Progenitor cell of endocrine pancreas (in vitro differentiated cells): ENCODE results near the gene TMEM81. TPM values are rescaled to one million over a fixed set of nuclear protein-coding genes. Genes with fewer than 3 reads are reported as not detected.

Experiments
- DNase-seq: peaks from one replicate; pipeline ENCODE4 v3.0.0; 2021; ENCODE audit warnings: low spot score; ENCODE audit not compliant: unreplicated experiment
- H3K27ac Mint-ChIP-seq: 2 replicates; pipeline ENCODE4 v1.8.0; 2021; ENCODE audit warnings: mild to moderate bottlenecking, moderate library complexity, mixed read lengths
- H3K27me3 Mint-ChIP-seq: 2 replicates; pipeline ENCODE4 v1.8.0; 2021; ENCODE audit warnings: mixed read lengths
- H3K36me3 Mint-ChIP-seq: 2 replicates; pipeline ENCODE4 v1.8.0; 2022; ENCODE audit warnings: mixed read lengths; ENCODE audit not compliant: insufficient read depth
- H3K4me1 Mint-ChIP-seq: 2 replicates; pipeline ENCODE4 v1.8.0; 2021; ENCODE audit warnings: low read depth, mixed read lengths
- H3K4me3 Mint-ChIP-seq: 2 replicates; pipeline ENCODE4 v1.8.0; 2021; ENCODE audit warnings: low read depth, mild to moderate bottlenecking, moderate library complexity, mixed read lengths
- H3K9me3 Mint-ChIP-seq: 2 replicates; pipeline ENCODE4 v1.8.0; 2021; ENCODE audit warnings: low read depth, mixed read lengths
- total RNA-seq: library from RNA; stranded (reverse); gene quantifications from 2 replicates; pipeline ENCODE4 v1.2.1, GENCODE V29; 2021
- TF ChIP-seq, protein P1 (sequence below): fragments of 200-600 bp; sonication (generic); IDR thresholded peaks from one replicate; pipeline ENCODE4 v1.5.0; 2021; ENCODE audit warnings: antibody characterized with exemption, mild to moderate bottlenecking; ENCODE audit not compliant: unreplicated experiment

The TMEM81 gene
- total RNA-seq, 1 donor from 2014 or later: 5.1 TPM

DNA sequence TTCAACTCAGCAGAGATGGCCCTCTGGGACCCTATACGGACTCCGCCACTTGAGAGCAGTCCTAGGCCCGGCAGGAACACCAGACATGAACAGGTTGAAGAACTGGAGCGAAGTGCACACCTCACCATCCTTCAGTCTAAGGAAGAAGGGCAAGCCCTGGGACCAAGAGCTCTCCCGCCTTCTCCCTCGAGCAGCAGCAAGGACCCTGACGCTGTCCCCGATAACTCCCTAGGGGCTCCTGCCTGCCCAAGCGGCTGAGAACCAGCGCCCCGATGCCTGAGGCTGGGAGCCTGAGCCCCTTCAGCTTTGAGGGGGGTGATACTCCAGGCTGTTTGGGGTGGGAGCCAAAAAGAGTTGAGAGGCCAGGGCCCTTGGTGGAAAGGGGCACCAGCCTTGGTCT, 10.2 kb downstream of the TMEM81 start:
- no peak overlapping the region for H3K4me3 Mint-ChIP-seq
- no peak overlapping the region for H3K27ac Mint-ChIP-seq
- H3K4me1 Mint-ChIP-seq: no peaks in the 10 kb centered on the region
- DNase-seq: no peak
- TF ChIP-seq, protein P1, sequence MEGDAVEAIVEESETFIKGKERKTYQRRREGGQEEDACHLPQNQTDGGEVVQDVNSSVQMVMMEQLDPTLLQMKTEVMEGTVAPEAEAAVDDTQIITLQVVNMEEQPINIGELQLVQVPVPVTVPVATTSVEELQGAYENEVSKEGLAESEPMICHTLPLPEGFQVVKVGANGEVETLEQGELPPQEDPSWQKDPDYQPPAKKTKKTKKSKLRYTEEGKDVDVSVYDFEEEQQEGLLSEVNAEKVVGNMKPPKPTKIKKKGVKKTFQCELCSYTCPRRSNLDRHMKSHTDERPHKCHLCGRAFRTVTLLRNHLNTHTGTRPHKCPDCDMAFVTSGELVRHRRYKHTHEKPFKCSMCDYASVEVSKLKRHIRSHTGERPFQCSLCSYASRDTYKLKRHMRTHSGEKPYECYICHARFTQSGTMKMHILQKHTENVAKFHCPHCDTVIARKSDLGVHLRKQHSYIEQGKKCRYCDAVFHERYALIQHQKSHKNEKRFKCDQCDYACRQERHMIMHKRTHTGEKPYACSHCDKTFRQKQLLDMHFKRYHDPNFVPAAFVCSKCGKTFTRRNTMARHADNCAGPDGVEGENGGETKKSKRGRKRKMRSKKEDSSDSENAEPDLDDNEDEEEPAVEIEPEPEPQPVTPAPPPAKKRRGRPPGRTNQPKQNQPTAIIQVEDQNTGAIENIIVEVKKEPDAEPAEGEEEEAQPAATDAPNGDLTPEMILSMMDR: no peak
- H3K9me3 Mint-ChIP-seq: no peaks in the 10 kb centered on the region
- no peaks in the 10 kb centered on the region for H3K27me3 Mint-ChIP-seq
- no peaks in the 10 kb centered on the region for H3K36me3 Mint-ChIP-seq

DNA sequence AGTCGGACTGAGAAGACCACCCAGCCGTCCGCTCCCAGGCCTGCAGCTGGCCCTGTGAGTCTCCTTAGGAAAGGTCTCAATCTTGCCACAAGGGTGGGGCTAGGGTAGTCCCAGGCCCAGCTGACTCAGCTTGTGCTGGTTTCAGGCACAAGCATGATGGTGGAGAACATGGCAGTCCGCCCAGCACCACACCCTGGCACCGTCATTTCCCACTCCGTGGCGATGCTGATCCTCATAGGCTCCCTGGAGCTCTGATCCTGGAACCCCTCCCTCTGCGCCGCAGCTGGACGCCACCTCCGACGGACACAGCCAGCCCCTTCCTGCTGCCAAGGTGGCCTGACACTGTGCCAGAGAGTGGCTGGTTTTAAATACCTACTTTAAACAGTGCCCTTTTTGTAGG, 10.7 kb downstream of the TMEM81 start:
- Mint-ChIP-seq H3K4me1 (no peaks in the 10 kb centered on the region), H3K36me3 (no peaks in the 10 kb centered on the region), H3K27me3 (no peaks in the 10 kb centered on the region), H3K4me3 (no peak overlapping the region), H3K27ac (no peak overlapping the region), H3K9me3 (no peaks in the 10 kb centered on the region)
- TF ChIP-seq, protein P1: no peak
- DNase-seq: no peak

DNA sequence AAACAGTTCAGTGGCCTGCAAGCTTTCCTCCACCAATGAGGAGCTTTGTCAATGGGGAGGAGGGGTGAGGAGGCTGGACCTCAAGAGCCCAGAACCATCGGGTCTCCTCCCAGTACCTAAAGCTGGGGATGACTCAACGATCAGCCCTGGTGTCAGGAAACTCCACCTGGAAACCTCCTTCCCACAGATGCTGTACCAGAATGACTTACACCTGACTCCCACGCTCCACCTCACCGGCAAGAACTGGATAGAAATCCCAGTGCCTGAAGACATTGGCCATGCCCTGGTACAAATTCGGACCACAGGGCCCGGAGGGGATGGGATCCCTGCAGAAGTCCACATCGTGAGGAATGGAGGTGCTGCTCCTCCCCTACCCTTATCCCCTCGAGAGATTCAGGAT, 11.4 kb downstream of the TMEM81 start:
- no peak overlapping the region for H3K27ac Mint-ChIP-seq
- TF ChIP-seq, protein P1: no peak
- H3K4me3 Mint-ChIP-seq: no peak overlapping the region
- no peaks in the 10 kb centered on the region for H3K9me3 Mint-ChIP-seq
- no peak for DNase-seq
- H3K36me3 Mint-ChIP-seq: no peaks in the 10 kb centered on the region
- no peaks in the 10 kb centered on the region for H3K27me3 Mint-ChIP-seq
- no peaks in the 10 kb centered on the region for H3K4me1 Mint-ChIP-seq

DNA sequence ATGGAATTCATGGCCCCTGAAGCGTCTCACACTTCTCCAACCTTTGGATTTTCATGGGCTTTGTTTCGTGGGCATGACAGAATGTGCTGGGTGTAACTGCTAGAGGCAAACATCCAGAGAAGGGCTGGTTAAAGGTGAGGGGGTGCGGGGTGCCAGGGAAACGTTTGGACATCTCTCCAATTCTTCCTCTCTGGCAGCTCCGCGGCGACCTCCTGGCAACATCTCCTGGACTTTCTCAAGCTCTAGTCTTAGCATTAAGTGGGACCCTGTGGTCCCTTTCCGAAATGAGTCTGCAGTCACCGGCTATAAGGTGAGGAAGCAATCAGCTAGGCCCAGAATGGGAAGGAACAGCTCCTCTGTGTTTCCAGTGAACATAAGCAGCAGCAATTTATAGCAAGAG, 12.0 kb downstream of the TMEM81 start:
- Mint-ChIP-seq H3K27ac (no peak overlapping the region), H3K9me3 (no peaks in the 10 kb centered on the region), H3K4me1 (no peaks in the 10 kb centered on the region), H3K36me3 (no peaks in the 10 kb centered on the region), H3K27me3 (no peaks in the 10 kb centered on the region), H3K4me3 (no peak overlapping the region)
- DNase-seq: no peak
- TF ChIP-seq, protein P1: no peak

DNA sequence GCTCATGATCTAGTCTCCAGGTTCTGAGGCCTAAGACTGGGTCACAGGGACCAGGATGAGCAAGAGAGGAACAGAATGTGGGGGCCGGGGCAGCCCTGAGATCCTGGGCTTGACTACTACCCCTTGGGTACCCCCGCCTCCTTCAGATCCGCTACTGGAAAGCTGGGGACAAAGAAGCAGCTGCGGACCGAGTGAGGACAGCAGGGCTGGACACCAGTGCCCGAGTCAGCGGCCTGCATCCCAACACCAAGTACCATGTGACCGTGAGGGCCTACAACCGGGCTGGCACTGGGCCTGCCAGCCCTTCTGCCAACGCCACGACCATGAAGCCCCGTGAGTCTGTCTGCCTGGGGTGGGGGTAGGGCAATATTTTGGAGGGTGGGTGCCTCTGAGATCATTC, 12.5 kb downstream of the TMEM81 start:
- DNase-seq: no peak
- no peaks in the 10 kb centered on the region for H3K9me3 Mint-ChIP-seq
- H3K27me3 Mint-ChIP-seq: no peaks in the 10 kb centered on the region
- no peak overlapping the region for H3K4me3 Mint-ChIP-seq
- no peaks in the 10 kb centered on the region for H3K36me3 Mint-ChIP-seq
- no peak overlapping the region for H3K27ac Mint-ChIP-seq
- TF ChIP-seq, protein P1: no peak
- H3K4me1 Mint-ChIP-seq: no peaks in the 10 kb centered on the region
